IMR-90 (cell line): ENCODE measurements around the gene EVL. TPM values are rescaled to one million over a fixed set of nuclear protein-coding genes. Genes with fewer than 3 reads are reported as not detected.

Source experiments
- ATAC-seq: fragments of 200-7000 bp; cut with Tn5 transposase; 2 replicates; pipeline ENCODE4 v1.9.1; 2020; ENCODE audit warnings: low read depth, mild to moderate bottlenecking, moderate library complexity
- BruUV-seq: library from RNA; stranded (reverse); fragments of 400-500 nt; replicated peaks from 2 replicates; lab custom pipeline; 2021; lab: Mats Ljungman, UMichigan
- CTCF ChIA-PET: fragments of 300-600 bp; formaldehyde crosslinking; extraction: SDS; loops from one replicate; lab custom pipeline; 2021; ENCODE audit warnings: antibody characterized with exemption; lab: Yijun Ruan, JAX
- POLR2A ChIA-PET: fragments of 300-600 bp; sonication (Branson Sonifier 250); formaldehyde crosslinking; loops from one replicate; lab custom pipeline; 2022; ENCODE audit warnings: antibody characterized with exemption; ENCODE audit not compliant: unreplicated experiment; lab: Charles Lee
- DNase-seq: peaks from one replicate; pipeline ENCODE4 v3.0.0; 2013
- H2AFZ ChIP-seq: replicated peaks from 2 replicates; pipeline ENCODE3; 2013; ENCODE audit warnings: low read length, mild to moderate bottlenecking; ENCODE audit not compliant: poor library complexity
- H2AK5ac ChIP-seq: 2 replicates; pipeline ENCODE4 v1.6.1; 2013; ENCODE audit warnings: low read depth, low read length, inconsistent platforms
- H2AK9ac ChIP-seq: replicated peaks from 2 replicates; pipeline ENCODE3; 2013; ENCODE audit warnings: mild to moderate bottlenecking, low read depth, low read length, moderate library complexity; ENCODE audit not compliant: poor library complexity
- H2BK120ac ChIP-seq: 2 replicates; pipeline ENCODE4 v1.6.1; 2013; ENCODE audit warnings: low read depth, low read length, inconsistent platforms
- H2BK15ac ChIP-seq: 3 replicates; pipeline ENCODE4 v1.6.1; 2013; ENCODE audit warnings: low read depth, low read length, inconsistent platforms
- H2BK20ac ChIP-seq: 2 replicates; pipeline ENCODE4 v1.6.1; 2013; ENCODE audit warnings: low read depth, mild to moderate bottlenecking, inconsistent platforms, low read length, moderate library complexity
- H2BK5ac ChIP-seq: 2 replicates; pipeline ENCODE4 v1.6.1; 2013; ENCODE audit warnings: mild to moderate bottlenecking, low read depth, low read length, inconsistent platforms; ENCODE audit not compliant: poor library complexity, severe bottlenecking
- H3K14ac ChIP-seq: replicated peaks from 2 replicates; pipeline ENCODE4 v1.6.1; 2013; ENCODE audit warnings: low read depth, low read length, inconsistent platforms
- H3K18ac ChIP-seq: 2 replicates; pipeline ENCODE4 v1.6.1; 2013; ENCODE audit warnings: low read depth, low read length, control low read depth
- H3K23ac ChIP-seq: 2 replicates; pipeline ENCODE4 v1.6.1; 2013; ENCODE audit warnings: low read depth, low read length, inconsistent platforms
- H3K27ac ChIP-seq: 2 replicates; pipeline ENCODE4 v1.5.1; 2013; ENCODE audit warnings: mild to moderate bottlenecking, control low read depth, low read length; ENCODE audit not compliant: insufficient read depth
- H3K27me3 ChIP-seq: 2 replicates; pipeline ENCODE4 v1.6.1; 2013; ENCODE audit warnings: low read length; ENCODE audit not compliant: control insufficient read depth, insufficient read depth
- H3K36me3 ChIP-seq: 2 replicates; pipeline ENCODE4 v1.6.1; 2013; ENCODE audit warnings: low read length, mixed read lengths; ENCODE audit not compliant: control insufficient read depth, insufficient read depth
- H3K4ac ChIP-seq: 2 replicates; pipeline ENCODE4 v1.6.1; 2013; ENCODE audit warnings: low read depth, low read length, inconsistent platforms
- H3K4me1 ChIP-seq: 2 replicates; pipeline ENCODE4 v1.6.1; 2013; ENCODE audit warnings: low read length, mixed read lengths; ENCODE audit not compliant: control insufficient read depth, insufficient read depth
- H3K4me2 ChIP-seq: 2 replicates; pipeline ENCODE4 v1.6.1; 2013; ENCODE audit warnings: low read depth, mild to moderate bottlenecking, control low read depth, low read length, moderate library complexity
- H3K4me3 ChIP-seq: 2 replicates; pipeline ENCODE4 v1.5.1; 2013; ENCODE audit warnings: low read depth, mild to moderate bottlenecking, control low read depth, low read length, moderate library complexity; ENCODE audit not compliant: insufficient read depth
- H3K56ac ChIP-seq: 2 replicates; pipeline ENCODE4 v1.6.1; 2013; ENCODE audit warnings: low read length, inconsistent platforms; ENCODE audit not compliant: insufficient read depth; ENCODE audit errors: extremely low read depth
- H3K79me1 ChIP-seq, 2 experiments: 2 replicates each; pipeline ENCODE4 v1.6.1; 2013; ENCODE audit warnings: low read length in 2 of 2, inconsistent platforms in 1 of 2, low read depth in 1 of 2
- H3K9ac ChIP-seq: 2 replicates; pipeline ENCODE4 v1.6.1; 2013; ENCODE audit warnings: low read depth, low read length, control low read depth
- H3K9me1 ChIP-seq: 2 replicates; pipeline ENCODE4 v1.6.1; 2013; ENCODE audit warnings: low read length, inconsistent platforms; ENCODE audit not compliant: insufficient read depth
- H3K9me3 ChIP-seq: 2 replicates; pipeline ENCODE4 v1.6.1; 2013; ENCODE audit warnings: low read length; ENCODE audit not compliant: control insufficient read depth, insufficient read depth
- H4K20me1 ChIP-seq: 2 replicates; pipeline ENCODE4 v1.6.1; 2013; ENCODE audit warnings: low read length, inconsistent platforms; ENCODE audit not compliant: insufficient read depth
- H4K5ac ChIP-seq: 2 replicates; pipeline ENCODE4 v1.6.1; 2013; ENCODE audit warnings: mild to moderate bottlenecking, low read depth, low read length, control low read depth
- H4K8ac ChIP-seq, 2 experiments: 2 replicates each; pipeline ENCODE4 v1.6.1; 2013; ENCODE audit warnings: low read depth in 2 of 2, low read length in 2 of 2, control low read depth in 1 of 2, inconsistent platforms in 1 of 2
- H4K91ac ChIP-seq: 2 replicates; pipeline ENCODE4 v1.6.1; 2013; ENCODE audit warnings: low read depth, low read length, inconsistent platforms; ENCODE audit not compliant: insufficient read depth
- BHLHE40 ChIP-seq: fragments of 150-350 bp; IDR thresholded peaks from 2 replicates; pipeline ENCODE4 v1.6.1; 2016; ENCODE audit warnings: mild to moderate bottlenecking, low read depth, low read length
- CHD1 ChIP-seq: IDR thresholded peaks from 2 replicates; pipeline ENCODE4 v1.6.1; 2012; ENCODE audit warnings: low read depth, low read length, improper control_type of control experiment
- CTCF ChIP-seq: conservative IDR thresholded peaks from 2 replicates; pipeline ENCODE4 v1.5.1; 2012; ENCODE audit warnings: mild to moderate bottlenecking, low read depth, low read length, improper control_type of control experiment
- ELK1 ChIP-seq: fragments of 150-350 bp; IDR thresholded peaks from 2 replicates; pipeline ENCODE4 v1.6.1; 2016; ENCODE audit warnings: low read depth, mild to moderate bottlenecking, low read length, moderate library complexity, borderline replicate concordance
- FOS ChIP-seq: fragments of 150-350 bp; IDR thresholded peaks from 2 replicates; pipeline ENCODE4 v1.6.1; 2016; ENCODE audit warnings: low read depth, low read length
- MAZ ChIP-seq: IDR thresholded peaks from 2 replicates; pipeline ENCODE4 v1.6.1; 2012; ENCODE audit warnings: low read depth, mild to moderate bottlenecking, low read length, improper control_type of control experiment, moderate library complexity, borderline replicate concordance
- MXI1 ChIP-seq: IDR thresholded peaks from 2 replicates; pipeline ENCODE4 v1.6.1; 2012; ENCODE audit warnings: low read depth, mild to moderate bottlenecking, low read length, moderate library complexity, borderline replicate concordance
- NFE2L2 ChIP-seq: fragments of 150-350 bp; IDR thresholded peaks from 2 replicates; pipeline ENCODE4 v1.6.1; 2016; ENCODE audit warnings: low read depth, mild to moderate bottlenecking, low read length
- RCOR1 ChIP-seq: IDR thresholded peaks from 2 replicates; pipeline ENCODE4 v1.6.1; 2012; ENCODE audit warnings: mild to moderate bottlenecking, low read length, improper control_type of control experiment; ENCODE audit not compliant: insufficient replicate concordance
- RFX5 ChIP-seq: IDR thresholded peaks from 2 replicates; pipeline ENCODE4 v1.8.0; 2012; ENCODE audit warnings: low read depth, mild to moderate bottlenecking, low read length, moderate library complexity
- USF2 ChIP-seq: fragments of 150-350 bp; IDR thresholded peaks from 2 replicates; pipeline ENCODE4 v1.6.1; 2017; ENCODE audit warnings: mild to moderate bottlenecking, antibody characterized with exemption, low read length, low read depth
- WGBS, 2 experiments: methylation state at CpG; one replicate each; pipeline versions ENCODE4 v1.1.5 to v1.1.7; 2013; ENCODE audit warnings: missing lambda C conversion rate in 2 of 2; ENCODE audit not compliant: insufficient read length in 1 of 2; ENCODE audit errors: extremely low coverage in 2 of 2; 5-methylcytosine and 5-hydroxymethylcytosine counted together
- dilution Hi-C: fragments of 300-500 bp; cut with HindIII; formaldehyde crosslinking; loops from one replicate; pipeline ENCODE4 v1.14.3; 2018; ENCODE audit warnings: low sequenced_read_pairs; ENCODE audit not compliant: unreplicated experiment
- in situ Hi-C: fragments of 300-500 bp; cut with MboI; formaldehyde crosslinking; loops from 3 replicates; pipeline ENCODE4 v1.14.3; 2019; ENCODE audit warnings: low sequenced_read_pairs, inconsistent platforms, mixed read lengths
- intact Hi-C: fragments of 100-400 bp; cut with micrococcal nuclease; formaldehyde crosslinking; loops from 2 replicates; pipeline ENCODE4 v1.10.0; 2022
- polyA plus RNA-seq, 3 experiments: library from polyadenylated mRNA; depleted of rRNA; stranded (reverse); fragments of >200 nt; gene quantifications; 2 replicates each; pipeline ENCODE4 v1.2.3, GENCODE V29; 2012; ENCODE audit warnings: low replicate concordance in 1 of 3
- total RNA-seq: library from RNA; depleted of rRNA; stranded (reverse); fragments of >200 nt; gene quantifications from 2 replicates; pipeline ENCODE4 v1.2.3, GENCODE V29; 2012

The EVL gene
- total and polyA plus RNA-seq, 2 of the 4 experiments (the other 2 are of a cell fraction), result 7.2 to 36.5 TPM

GRCh38 chr14:100031506-100032281 is 33.5 kb upstream of the EVL start (continued):
- TF ChIP-seq RFX5, result no peak
- peak; percentile 93 for TF ChIP-seq BHLHE40
- TF ChIP-seq NFE2L2, result no peak

GRCh38 chr14:100032738-100033137 is 32.5 kb upstream of the EVL start:
- Histone ChIP-seq H3K4me1 (peaks cover 21% of the 10 kb centered on the region), H4K8ac (peak overlapping the region; percentile 4 to 47; a peak in 2 of 4 replicates), H4K91ac (peak overlapping the region; percentile 94), H3K14ac (peak overlapping the region; percentile 41), H3K4ac (peak overlapping the region; percentile 47), H3K79me1 (peaks cover 7 to 22% of the 10 kb centered on the region in 2 experiments; a peak in 3 of 4 replicates), H2BK120ac (peak overlapping the region; percentile 97), H2BK5ac (peak overlapping the region; percentile 99), H2BK20ac (peak overlapping the region; percentile 44; the same call in 1 of the 2 replicates), H3K18ac (peak overlapping the region; percentile 95; the same call in 1 of the 2 replicates), H3K36me3 (no peaks in the 10 kb centered on the region), H4K5ac (peak overlapping the region; percentile 80; the same call in 1 of the 2 replicates), H3K9me1 (peaks cover 10% of the 10 kb centered on the region), H2AK5ac (peak overlapping the region; percentile 95), H3K9me3 (no peaks in the 10 kb centered on the region), H3K56ac (0 out of 2 replicates have a peak overlapping the region, but pooled peaks have one; percentile 36), H3K27ac (peak overlapping the region; percentile 42; the same call in 1 of the 2 replicates), H3K4me2 (no peak overlapping the region), H3K23ac (peak overlapping the region; percentile 1; the same call in 1 of the 2 replicates), H2BK15ac (peak overlapping the region; percentile 75; the same call in 1 of the 3 replicates), H2AK9ac (no peak overlapping the region), H2AFZ (no peak overlapping the region), H3K4me3 (no peak overlapping the region), H3K27me3 (no peaks in the 10 kb centered on the region), H4K20me1 (no peaks in the 10 kb centered on the region), H3K9ac (no peak overlapping the region)
- DNase-seq (no peak), ATAC-seq (no peak)
- no TSS peak for BruUV-seq
- ChIA-PET POLR2A (no interaction called here), CTCF (no interaction called here)
- intact Hi-C loops (loop anchor here (5.0 kb wide), 1 partner anchor 75 kb away; no protein-coding TSS in a partner anchor), in situ Hi-C loops (no loop called here), dilution Hi-C loops (no loop called here)
- no CpG with 5 or more reads among the region's 1 CpG for WGBS, 2 experiments
- TF ChIP-seq USF2 (no peak), MXI1 (no peak), BHLHE40 (no peak), CTCF (no peak), ELK1 (no peak), MAZ (no peak), FOS (no peak), CHD1 (no peak), RCOR1 (no peak)
